HEK293T (cell line): Measurements from ENCODE around the gene PCGF2.

Experiments
- BHLHE40 ChIP-seq: fragments of 450-650 bp; IDR thresholded peaks from 2 replicates; pipeline ENCODE4 v1.6.1; 2016; ENCODE audit warnings: mild to moderate bottlenecking, moderate library complexity, borderline replicate concordance
- ELF4 ChIP-seq: fragments of 450-650 bp; IDR thresholded peaks from 2 replicates; pipeline ENCODE4 v1.6.1; 2017; ENCODE audit warnings: antibody characterized with exemption
- FOXA1 ChIP-seq: fragments of 450-650 bp; IDR thresholded peaks from 2 replicates; pipeline ENCODE4 v1.6.1; 2016; ENCODE audit warnings: mild to moderate bottlenecking
- FOXK2 ChIP-seq: fragments of 450-650 bp; IDR thresholded peaks from 2 replicates; pipeline ENCODE4 v1.6.1; 2016; ENCODE audit warnings: mild to moderate bottlenecking
- HDGF ChIP-seq: fragments of 450-650 bp; IDR thresholded peaks from 2 replicates; pipeline ENCODE4 v1.6.1; 2017; ENCODE audit warnings: antibody characterized with exemption, borderline replicate concordance
- L3MBTL2 ChIP-seq: fragments of 450-650 bp; conservative IDR thresholded peaks from 2 replicates; pipeline ENCODE4 v1.6.1; 2016; ENCODE audit warnings: mild to moderate bottlenecking
- LEF1 ChIP-seq: fragments of 450-650 bp; IDR thresholded peaks from 2 replicates; pipeline ENCODE4 v1.6.1; 2017; ENCODE audit warnings: mild to moderate bottlenecking, borderline replicate concordance
- PKNOX1 ChIP-seq: fragments of 450-650 bp; IDR thresholded peaks from 2 replicates; pipeline ENCODE4 v1.6.1; 2016
- SP1 ChIP-seq: fragments of 450-650 bp; IDR thresholded peaks from 2 replicates; pipeline ENCODE4 v1.6.1; 2017
- SUZ12 ChIP-seq: fragments of 450-650 bp; IDR thresholded peaks from 2 replicates; pipeline ENCODE4 v1.6.1; 2016; ENCODE audit warnings: mild to moderate bottlenecking
- ZNF384 ChIP-seq: fragments of 450-650 bp; IDR thresholded peaks from 2 replicates; pipeline ENCODE4 v1.6.1; 2016

- no peak for TF ChIP-seq FOXA1
- no peak for TF ChIP-seq LEF1
- no peak for TF ChIP-seq FOXK2
- no peak for TF ChIP-seq L3MBTL2
- TF ChIP-seq HDGF, result no peak
- TF ChIP-seq SP1, result no peak
- no peak for TF ChIP-seq ZNF384
- TF ChIP-seq PKNOX1, result no peak
- TF ChIP-seq SUZ12, result no peak
- no peak for TF ChIP-seq ELF4
- TF ChIP-seq BHLHE40, result no peak
Observed at GRCh38 chr17:38740806-38741205, 7.3 kb downstream of the PCGF2 start.
